HCT116 (cell line): Measurements from ENCODE around the gene CPOX. TPM values are rescaled to one million over a fixed set of nuclear protein-coding genes. Genes with fewer than 3 reads are reported as not detected.

ENCODE experiments used
- ATAC-seq: fragments of 200-7000 bp; cut with Tn5 transposase; 2 replicates; pipeline ENCODE4 v1.9.1; 2020; ENCODE audit warnings: mild to moderate bottlenecking, moderate library complexity
- BruUV-seq: library from RNA; stranded (reverse); fragments of 400-500 nt; replicated peaks from 2 replicates; lab custom pipeline; 2021; lab: Mats Ljungman, UMichigan
- CTCF ChIA-PET: fragments of 300-600 bp; sonication (Branson Sonifier 250); formaldehyde crosslinking; loops from one replicate; lab custom pipeline; 2021; ENCODE audit warnings: antibody characterized with exemption; lab: Charles Lee
- POLR2A ChIA-PET: fragments of 300-600, 350-600 bp; sonication (Branson Sonifier 250); formaldehyde crosslinking; loops from one replicate; lab custom pipeline; 2021; ENCODE audit warnings: antibody characterized with exemption; lab: Charles Lee
- RAD21 ChIA-PET, 2 experiments: fragments of 300-600 bp; sonication (Branson Sonifier 250); formaldehyde crosslinking; loops; one replicate each; lab custom pipeline; 2023; ENCODE audit warnings: low total read pairs in 2 of 2; ENCODE audit not compliant: uncharacterized antibody in 2 of 2, unreplicated experiment in 2 of 2, low non-redundant PET in 1 of 2; lab: Charles Lee
- DNase-seq: peaks from one replicate; pipeline ENCODE4 v3.0.0-alpha.2; 2010; ENCODE audit warnings: low read depth, low spot score
- H2AFZ ChIP-seq: fragments of 200-600 bp; shearing (Covaris generic), sonication (generic); 2 replicates; pipeline ENCODE4 v1.6.1; 2017; ENCODE audit warnings: low read depth, mixed run types, mixed read lengths, antibody characterized with exemption, low read length; ENCODE audit not compliant: poor library complexity, severe bottlenecking
- H3K27ac ChIP-seq: 2 replicates; pipeline ENCODE4 v1.5.1; 2012; ENCODE audit warnings: low read depth, low read length
- H3K27me3 ChIP-seq: fragments of 200-600 bp; sonication (generic); 2 replicates; pipeline ENCODE4 v1.6.1; 2016; ENCODE audit warnings: mixed run types, low read length, mixed read lengths; ENCODE audit not compliant: insufficient read depth
- H3K36me3 ChIP-seq, 2 experiments: fragments of 200-500 bp in 1 of 2; fragments of 200-600 bp in 1 of 2; sonication (Bioruptor generic) in 1 of 2; sonication (generic) in 1 of 2; 2 replicates each; pipeline versions ENCODE4 v1.5.1 to v1.6.1; 2014 to 2016; ENCODE audit warnings: low read length in 2 of 2, inconsistent platforms in 1 of 2, mixed read lengths in 1 of 2, mixed run types in 1 of 2; ENCODE audit not compliant: insufficient read depth in 2 of 2, control insufficient read depth in 1 of 2
- H3K4me1 ChIP-seq, 2 experiments: fragments of 200-600 bp in 1 of 2; sonication (generic) in 1 of 2; 2 replicates each; pipeline versions ENCODE4 v1.5.1 to v1.6.1; 2012 to 2017; ENCODE audit warnings: low read length in 2 of 2, inconsistent platforms in 1 of 2, mild to moderate bottlenecking in 1 of 2, mixed read lengths in 1 of 2, mixed run types in 1 of 2, moderate library complexity in 1 of 2; ENCODE audit not compliant: insufficient read depth in 2 of 2, control insufficient read depth in 1 of 2
- H3K4me2 ChIP-seq: fragments of 200-600 bp; sonication (generic); 2 replicates; pipeline ENCODE4 v1.6.1; 2017; ENCODE audit warnings: mixed run types, low read length, mixed read lengths
- H3K4me3 ChIP-seq, 2 experiments: fragments of 200-600 bp in 1 of 2; sonication (generic) in 1 of 2; replicated peaks in 1 of 2; 2 replicates each; pipeline ENCODE4 v1.5.1; 2011 to 2016; ENCODE audit warnings: low read length in 2 of 2, control low read depth in 1 of 2, low read depth in 1 of 2, mild to moderate bottlenecking in 1 of 2, mixed read lengths in 1 of 2, mixed run types in 1 of 2
- H3K79me2 ChIP-seq: fragments of 200-600 bp; sonication (generic); 2 replicates; pipeline ENCODE4 v1.6.1; 2017; ENCODE audit warnings: mild to moderate bottlenecking, mixed run types, low read length, moderate library complexity, mixed read lengths; ENCODE audit not compliant: insufficient read depth
- H3K9ac ChIP-seq: fragments of 200-600 bp; sonication (generic); 2 replicates; pipeline ENCODE4 v1.6.1; 2016; ENCODE audit warnings: low read length, mixed read lengths
- H3K9me2 ChIP-seq: fragments of 200-600 bp; sonication (generic), shearing (Covaris generic); 2 replicates; pipeline ENCODE4 v1.6.1; 2017; ENCODE audit warnings: mixed run types, mild to moderate bottlenecking, moderate library complexity; ENCODE audit not compliant: insufficient read depth
- H3K9me3 ChIP-seq, 2 experiments: fragments of 200-500 bp in 1 of 2; fragments of 200-600 bp in 1 of 2; sonication (Bioruptor generic) in 1 of 2; sonication (generic) in 1 of 2; 2 replicates each; pipeline ENCODE4 v1.6.1; 2014 to 2017; ENCODE audit warnings: low read length in 2 of 2, mixed read lengths in 2 of 2, inconsistent platforms in 1 of 2, low read depth in 1 of 2, mild to moderate bottlenecking in 1 of 2, mixed run types in 1 of 2, moderate library complexity in 1 of 2; ENCODE audit not compliant: control insufficient read depth in 1 of 2, insufficient read depth in 1 of 2
- H4K20me1 ChIP-seq: fragments of 200-600 bp; sonication (generic), shearing (Covaris generic); 2 replicates; pipeline ENCODE4 v1.6.1; 2017; ENCODE audit warnings: mixed run types, mild to moderate bottlenecking, moderate library complexity; ENCODE audit not compliant: insufficient read depth
- CBX3 ChIP-seq: IDR thresholded peaks from 2 replicates; pipeline ENCODE4 v1.6.1; 2012; ENCODE audit warnings: low read depth
- CEBPB ChIP-seq: IDR thresholded peaks from 2 replicates; pipeline ENCODE4 v1.6.1; 2012; ENCODE audit warnings: low read depth
- CTCF ChIP-seq, 3 experiments: fragments of 200-600 bp in 1 of 3; sonication (generic) in 1 of 3; IDR thresholded peaks in 2 of 3; conservative IDR thresholded peaks in 1 of 3; 2 replicates each; pipeline ENCODE4 v1.5.1; 2012 to 2017; ENCODE audit warnings: low read depth in 2 of 3, low read length in 2 of 3, antibody characterized with exemption in 1 of 3, borderline replicate concordance in 1 of 3, control low read depth in 1 of 3, mild to moderate bottlenecking in 1 of 3, mixed read lengths in 1 of 3, mixed run types in 1 of 3, moderate library complexity in 1 of 3; ENCODE audit not compliant: insufficient read depth in 1 of 3
- EGR1 ChIP-seq: IDR thresholded peaks from 2 replicates; pipeline ENCODE4 v1.6.1; 2012; ENCODE audit warnings: low read depth
- ELF1 ChIP-seq: IDR thresholded peaks from 2 replicates; pipeline ENCODE4 v1.6.1; 2012; ENCODE audit warnings: low read depth, borderline replicate concordance
- FOSL1 ChIP-seq: IDR thresholded peaks from 2 replicates; pipeline ENCODE4 v1.6.1; 2012; ENCODE audit warnings: low read depth
- JUND ChIP-seq: IDR thresholded peaks from 2 replicates; pipeline ENCODE4 v1.6.1; 2012
- MAX ChIP-seq: IDR thresholded peaks from 2 replicates; pipeline ENCODE4 v1.6.1; 2012
- POLR2AphosphoS5 ChIP-seq: IDR thresholded peaks from 2 replicates; pipeline ENCODE4 v1.6.1; 2011; ENCODE audit warnings: mild to moderate bottlenecking, low read depth, low read length, moderate library complexity
- SIN3A ChIP-seq: IDR thresholded peaks from 2 replicates; pipeline ENCODE4 v1.6.1; 2012; ENCODE audit warnings: low read depth
- SP1 ChIP-seq: IDR thresholded peaks from 2 replicates; pipeline ENCODE4 v1.6.1; 2012; ENCODE audit warnings: low read depth
- SRF ChIP-seq: IDR thresholded peaks from 2 replicates; pipeline ENCODE4 v1.6.1; 2012; ENCODE audit warnings: low read depth
- YY1 ChIP-seq: IDR thresholded peaks from 2 replicates; pipeline ENCODE4 v1.6.1; 2011; ENCODE audit warnings: low read length, low read depth, moderate library complexity, mild to moderate bottlenecking; ENCODE audit not compliant: insufficient replicate concordance; ENCODE audit errors: extremely low read depth
- ZBTB33 ChIP-seq: IDR thresholded peaks from 2 replicates; pipeline ENCODE4 v1.6.1; 2011; ENCODE audit warnings: mild to moderate bottlenecking, low read length, moderate library complexity; ENCODE audit not compliant: insufficient replicate concordance; ENCODE audit errors: extremely low read depth
- ZFX ChIP-seq: fragments of 450-650 bp; IDR thresholded peaks from 2 replicates; pipeline ENCODE4 v1.6.1; 2017
- ZNF274 ChIP-seq: fragments of 200-500 bp; sonication (Bioruptor generic); IDR thresholded peaks from 2 replicates; pipeline ENCODE4 v1.6.1; 2014; ENCODE audit warnings: mild to moderate bottlenecking, low read depth, low read length, inconsistent platforms
- intact Hi-C: fragments of 100-400 bp; cut with micrococcal nuclease; formaldehyde crosslinking; loops from 2 replicates; pipeline ENCODE4 v1.10.0; 2022
- total RNA-seq: library from RNA; stranded (reverse); gene quantifications from one replicate; pipeline ENCODE4 v1.2.1, GENCODE V29; 2021; ENCODE audit not compliant: unreplicated experiment

The CPOX gene
- total RNA-seq, 1 experiment from 2014 or later: 353 TPM

GRCh38 chr3:98557324-98558010 lies 35.9 kb downstream of the CPOX start:
- DNase-seq (no peak), ATAC-seq (peak; percentile 21)
- Histone ChIP-seq H3K9me2 (no peaks in the 10 kb centered on the region), H3K79me2 (peaks cover 22% of the 10 kb centered on the region), H3K27me3 (no peaks in the 10 kb centered on the region), H3K36me3 (no peaks in the 10 kb centered on the region), H3K4me3 (no peak overlapping the region), H3K9me3 (no peaks in the 10 kb centered on the region), H3K9ac (peak overlapping the region; percentile 71), H3K4me1 (peaks cover 75 to 84% of the 10 kb centered on the region in 2 experiments), H2AFZ (no peak overlapping the region), H3K4me2 (peak overlapping the region; percentile 60), H3K27ac (peak overlapping the region; percentile 98), H4K20me1 (no peaks in the 10 kb centered on the region)
- BruUV-seq: no TSS peak
- TF ChIP-seq ZNF274 (no peak), SIN3A (0 out of 2 replicates have a peak, but pooled peaks have one; percentile 23), POLR2AphosphoS5 (peak; percentile 61), SP1 (peak; percentile 54), ELF1 (peak; percentile 12; the same call in 1 of the 2 replicates), CEBPB (0 out of 2 replicates have a peak, but pooled peaks have one; percentile 27), SRF (no peak), CTCF (IDR thresholded peaks at IDR 0.05 in 2 of 3, conservative IDR thresholded peaks at IDR 0.05 in 1 of 3; ENCODE audit: borderline replicate concordance in 1 of 3, insufficient read depth in 1 of 3, low read depth in 2 of 3, low read length in 2 of 3) (no peak), YY1 (peak; percentile 27), MAX (peak; percentile 57), ZFX (no peak), EGR1 (0 out of 2 replicates have a peak, but pooled peaks have one; percentile 26), CBX3 (peak; percentile 88; the same call in 1 of the 2 replicates), ZBTB33 (no peak), JUND (peak; percentile 51), FOSL1 (peak; percentile 10; the same call in 1 of the 2 replicates)
- intact Hi-C loops: no loop called here
- ChIA-PET CTCF (interaction anchor here (0.7 to 1.8 kb wide), 4 partner anchors 15 to 261 kb away, joined by 3 to 6 read pairs (median 4); no protein-coding TSS in a partner anchor), RAD21 (interaction anchor here in 1 of 2 experiments (1.1 kb wide), 1 partner anchor 34 kb away, joined by 5 read pairs; the partner anchor contains the start of gene CLDND1), POLR2A (interaction anchor here (0.7 to 3.5 kb wide), 13 partner anchors 8 to 414 kb away, joined by 3 to 12 read pairs (median 5); partner anchors contain the start of genes CLDND1 and CPOX)
